Measurements from ENCODE around the gene DGKZ.

The DGKZ gene

GRCh38 chr11:46381819-46382645 lies 34.8 kb downstream of the DGKZ start:
- no peak for DNase-seq (ENCODE audit: low spot score)

- peak; percentile 50 for DNase-seq (ENCODE audit: low spot score)
Observed at GRCh38 chr11:46382646-46383403, 35.6 kb downstream of the DGKZ start.

GRCh38 chr11:46383404-46383758 lies 36.1 kb downstream of the DGKZ start:
- no peak for DNase-seq (ENCODE audit: low spot score)

- no peak for DNase-seq (ENCODE audit: low spot score)
Observed at GRCh38 chr11:46383974-46384701, 36.9 kb downstream of the DGKZ start.

- DNase-seq (ENCODE audit: low spot score), result no peak
Observed at GRCh38 chr11:46385169-46386004, 38.1 kb downstream of the DGKZ start.

- no peak for DNase-seq (ENCODE audit: low spot score)
Observed at GRCh38 chr11:46386005-46386578, 38.8 kb downstream of the DGKZ start.

GRCh38 chr11:46386674-46387073 lies 39.4 kb downstream of the DGKZ start:
- peak; percentile 78 for DNase-seq (ENCODE audit: low spot score)

- DNase-seq (ENCODE audit: low spot score), result no peak
Observed at GRCh38 chr11:46387456-46387855, 40.2 kb downstream of the DGKZ start.

- DNase-seq (ENCODE audit: low spot score), result no peak
Observed at GRCh38 chr11:46387919-46388618, 40.8 kb downstream of the DGKZ start.

GRCh38 chr11:46388619-46389449 lies 41.6 kb downstream of the DGKZ start:
- DNase-seq (ENCODE audit: low spot score), result no peak

- DNase-seq (ENCODE audit: low spot score), result peak; percentile 72
Observed at GRCh38 chr11:46389450-46390330, 42.4 kb downstream of the DGKZ start.

- DNase-seq (ENCODE audit: low spot score), result no peak
Observed at GRCh38 chr11:46390331-46391171, 43.3 kb downstream of the DGKZ start.

- DNase-seq (ENCODE audit: low spot score), result no peak
Observed at GRCh38 chr11:46391186-46391577, 43.9 kb downstream of the DGKZ start.

GRCh38 chr11:46391578-46392420 lies 44.5 kb downstream of the DGKZ start, which contains the start of gene CHRM4:
Gene CHRM4, minus strand, starts transcription at chr11:46391776. Its CDS starts 5,219 bp downstream, at chr11:46386557.
- DNase-seq (ENCODE audit: low spot score), result peak; percentile 29

GRCh38 chr11:46392421-46393230 lies 45.4 kb downstream of the DGKZ start:
- peak; percentile 81 for DNase-seq (ENCODE audit: low spot score)

GRCh38 chr11:46393231-46393616 lies 46.0 kb downstream of the DGKZ start:
- DNase-seq (ENCODE audit: low spot score), result no peak

Data from kidney tubule cell (primary cell).